Smooth muscle cell (in vitro differentiated cells): Measurements from ENCODE around the gene TOP2A. TPM values are rescaled to one million over a fixed set of nuclear protein-coding genes. Genes with fewer than 3 reads are reported as not detected.
A peak's percentile ranks its signal among the peaks of the same experiment; 100 is the strongest.

ENCODE experiments used
- DNase-seq: peaks from one replicate; lab custom pipeline; 2025; ENCODE audit not compliant: unreplicated experiment; lab: John Stamatoyannopoulos, UW
- H2AFZ ChIP-seq: fragments of 200-600 bp; sonication (generic); 2 replicates; pipeline ENCODE4 v1.6.0; 2016; ENCODE audit warnings: antibody characterized with exemption, low read depth, mild to moderate bottlenecking
- H3F3A ChIP-seq: fragments of 200-600 bp; sonication (generic); 2 replicates; pipeline ENCODE4 v1.6.0; 2017; ENCODE audit warnings: antibody characterized with exemption, low read depth
- H3K27ac ChIP-seq: fragments of 200-600 bp; sonication (generic); 2 replicates; pipeline ENCODE4 v1.5.1; 2016; ENCODE audit warnings: low read depth, mild to moderate bottlenecking
- H3K27me3 ChIP-seq: fragments of 200-600 bp; sonication (generic); 2 replicates; pipeline ENCODE4 v1.6.1; 2016; ENCODE audit warnings: low read depth, mild to moderate bottlenecking
- H3K36me3 ChIP-seq: fragments of 200-600 bp; sonication (generic); 2 replicates; pipeline ENCODE4 v1.5.1; 2016; ENCODE audit warnings: low read depth
- H3K4me1 ChIP-seq: fragments of 200-600 bp; sonication (generic); 2 replicates; pipeline ENCODE4 v1.5.1; 2016; ENCODE audit warnings: low read depth
- H3K4me2 ChIP-seq: fragments of 200-600 bp; sonication (generic); 2 replicates; pipeline ENCODE4 v1.6.0; 2016; ENCODE audit warnings: mild to moderate bottlenecking
- H3K4me3 ChIP-seq: fragments of 200-600 bp; sonication (generic); 2 replicates; pipeline ENCODE4 v1.5.1; 2016; ENCODE audit warnings: mild to moderate bottlenecking
- H3K79me2 ChIP-seq: fragments of 200-600 bp; sonication (generic); 2 replicates; pipeline ENCODE4 v1.6.0; 2016; ENCODE audit warnings: low read depth, mild to moderate bottlenecking
- H3K9ac ChIP-seq: fragments of 200-600 bp; sonication (generic); 2 replicates; pipeline ENCODE4 v1.6.0; 2016; ENCODE audit warnings: low read depth
- H3K9me3 ChIP-seq: fragments of 200-600 bp; sonication (generic); replicated peaks from 2 replicates; pipeline ENCODE4 v1.5.1; 2016; ENCODE audit warnings: low read depth
- H4K20me1 ChIP-seq: fragments of 200-600 bp; sonication (generic); 2 replicates; pipeline ENCODE4 v1.6.0; 2016; ENCODE audit warnings: low read depth
- WGBS: methylation state at CpG from one replicate; pipeline ENCODE4 v1.1.7; 2016; ENCODE audit warnings: low lambda C conversion rate; 5-methylcytosine and 5-hydroxymethylcytosine counted together
- polyA plus RNA-seq: library from polyadenylated mRNA; unstranded; fragments of >200 nt; fragmentation: Nextera tagmentation; extraction: Ambion mirVana; gene quantifications from 2 replicates; pipeline ENCODE4 v1.2.1, GENCODE V29; 2016
- total RNA-seq: library from RNA; depleted of rRNA; stranded (reverse); fragments of >200 nt; gene quantifications from 2 replicates; pipeline ENCODE4 v1.2.3, GENCODE V29; 2014
- TF ChIP-seq, protein P1 (sequence below): fragments of 200-600 bp; sonication (generic); IDR thresholded peaks from 2 replicates; pipeline ENCODE4 v1.5.1; 2017; ENCODE audit warnings: borderline replicate concordance, mild to moderate bottlenecking, antibody characterized with exemption; ENCODE audit not compliant: insufficient read depth, poor library complexity, severe bottlenecking

The TOP2A gene
- total and polyA plus RNA-seq, 2 experiments from 2014 or later = 26.2 to 45.5 TPM

DNA sequence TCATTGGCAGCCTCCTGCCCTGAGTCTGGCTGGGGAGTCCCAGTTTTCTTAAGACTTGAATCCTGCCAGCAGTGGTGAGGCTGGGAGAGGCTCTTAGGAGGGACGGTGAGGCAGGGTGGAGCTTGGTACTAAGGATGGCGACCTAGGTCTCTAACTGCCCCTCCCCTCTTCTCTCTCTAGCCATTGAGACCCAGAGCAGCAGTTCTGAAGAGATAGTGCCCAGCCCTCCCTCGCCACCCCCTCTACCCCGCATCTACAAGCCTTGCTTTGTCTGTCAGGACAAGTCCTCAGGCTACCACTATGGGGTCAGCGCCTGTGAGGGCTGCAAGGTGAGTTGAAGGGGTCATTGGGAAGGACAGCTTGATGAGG, 69.6 kb downstream of the TOP2A start:
- Histone ChIP-seq H3K4me1 (peaks cover 65% of the 10 kb centered on the region), H3K36me3 (no peaks in the 10 kb centered on the region), H3F3A (peaks cover 3% of the 10 kb centered on the region), H3K79me2 (peaks cover 54% of the 10 kb centered on the region), H3K27me3 (no peaks in the 10 kb centered on the region), H3K4me2 (no peak overlapping the region), H4K20me1 (peaks cover 75% of the 10 kb centered on the region), H3K9ac (no peak overlapping the region), H3K27ac (no peak overlapping the region), H2AFZ (no peak overlapping the region), H3K4me3 (no peak overlapping the region), H3K9me3 (no peaks in the 10 kb centered on the region)
- TF ChIP-seq, protein P1, sequence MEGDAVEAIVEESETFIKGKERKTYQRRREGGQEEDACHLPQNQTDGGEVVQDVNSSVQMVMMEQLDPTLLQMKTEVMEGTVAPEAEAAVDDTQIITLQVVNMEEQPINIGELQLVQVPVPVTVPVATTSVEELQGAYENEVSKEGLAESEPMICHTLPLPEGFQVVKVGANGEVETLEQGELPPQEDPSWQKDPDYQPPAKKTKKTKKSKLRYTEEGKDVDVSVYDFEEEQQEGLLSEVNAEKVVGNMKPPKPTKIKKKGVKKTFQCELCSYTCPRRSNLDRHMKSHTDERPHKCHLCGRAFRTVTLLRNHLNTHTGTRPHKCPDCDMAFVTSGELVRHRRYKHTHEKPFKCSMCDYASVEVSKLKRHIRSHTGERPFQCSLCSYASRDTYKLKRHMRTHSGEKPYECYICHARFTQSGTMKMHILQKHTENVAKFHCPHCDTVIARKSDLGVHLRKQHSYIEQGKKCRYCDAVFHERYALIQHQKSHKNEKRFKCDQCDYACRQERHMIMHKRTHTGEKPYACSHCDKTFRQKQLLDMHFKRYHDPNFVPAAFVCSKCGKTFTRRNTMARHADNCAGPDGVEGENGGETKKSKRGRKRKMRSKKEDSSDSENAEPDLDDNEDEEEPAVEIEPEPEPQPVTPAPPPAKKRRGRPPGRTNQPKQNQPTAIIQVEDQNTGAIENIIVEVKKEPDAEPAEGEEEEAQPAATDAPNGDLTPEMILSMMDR = no peak
- no peak for DNase-seq
- WGBS = 70% methylated on average over 5 of the region's 5 CpGs

DNA sequence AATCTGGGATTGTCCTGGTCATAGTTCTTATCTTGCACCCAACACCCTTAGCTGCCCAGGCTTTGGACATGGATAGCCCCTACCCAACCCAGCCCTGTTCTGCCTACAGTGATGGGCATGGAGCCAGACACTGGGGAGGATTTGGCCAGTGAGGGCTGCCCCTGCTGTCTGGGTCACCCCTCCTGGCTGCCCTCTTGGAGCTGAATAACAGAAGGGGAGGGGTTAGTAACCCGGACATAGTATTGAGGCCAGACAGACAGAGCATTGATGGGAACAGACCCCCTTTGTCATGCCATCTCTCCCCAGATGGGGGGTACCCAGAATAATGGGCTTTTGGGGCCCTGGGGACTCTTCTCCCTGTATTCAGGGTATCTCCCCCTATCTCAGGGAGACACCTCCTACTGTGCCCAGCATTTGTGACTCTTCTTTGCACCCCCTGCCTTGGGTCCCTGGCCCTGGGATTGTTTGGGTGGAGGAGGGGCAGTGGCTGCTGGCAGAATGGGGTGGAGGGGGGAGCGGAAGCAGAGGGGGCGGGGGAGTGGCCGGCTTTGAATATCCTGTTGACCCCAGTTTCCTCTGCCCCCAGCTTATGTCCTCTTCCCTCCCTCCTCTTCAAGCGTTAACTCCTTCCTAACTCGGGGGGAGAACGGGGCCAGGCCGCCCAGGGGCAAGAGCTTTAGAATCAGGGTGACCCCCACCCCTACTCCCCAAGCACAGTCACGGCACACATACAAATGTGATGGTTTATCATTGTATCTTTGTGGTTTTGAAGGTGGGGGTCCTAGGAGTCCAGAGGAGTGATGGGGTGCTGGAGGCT, 70.2 kb downstream of the TOP2A start:
- TF ChIP-seq, protein P1 = no peak
- peaks cover 78% of the 10 kb centered on the region for H4K20me1 ChIP-seq
- H3K79me2 ChIP-seq = peaks cover 60% of the 10 kb centered on the region
- no peaks in the 10 kb centered on the region for H3K9me3 ChIP-seq
- peaks cover 71% of the 10 kb centered on the region for H3K4me1 ChIP-seq
- no peak overlapping the region for H3K9ac ChIP-seq
- 58% methylated on average over 8 of the region's 9 CpGs for WGBS
- no peak overlapping the region for H3K4me2 ChIP-seq
- no peak overlapping the region for H2AFZ ChIP-seq
- H3K27me3 ChIP-seq = no peaks in the 10 kb centered on the region
- H3K27ac ChIP-seq = no peak overlapping the region
- no peaks in the 10 kb centered on the region for H3K36me3 ChIP-seq
- no peak overlapping the region for H3K4me3 ChIP-seq
- H3F3A ChIP-seq = peaks cover 8% of the 10 kb centered on the region
- no peak for DNase-seq

DNA sequence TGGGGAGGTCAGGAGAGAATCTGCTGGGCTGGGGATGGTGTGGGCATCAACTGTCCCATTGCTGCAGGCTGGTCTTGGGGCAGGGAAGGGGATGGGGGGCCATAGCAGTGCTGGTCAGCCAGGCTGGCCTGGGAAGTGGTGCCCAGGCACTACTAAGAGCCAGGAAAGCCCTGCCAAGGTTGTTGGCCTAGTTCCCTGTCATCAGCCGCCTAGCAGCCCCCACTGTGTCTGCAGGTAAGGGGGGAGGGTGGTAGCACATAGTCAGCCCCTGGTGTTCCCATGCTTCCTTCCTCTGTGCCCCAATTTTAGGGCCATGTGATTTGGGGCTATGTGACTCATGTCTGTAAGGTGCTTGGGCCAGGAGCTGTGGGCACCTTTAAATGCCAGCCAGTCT, 70.9 kb downstream of the TOP2A start:
- Histone ChIP-seq H3K36me3 (no peaks in the 10 kb centered on the region), H3K4me1 (peaks cover 76% of the 10 kb centered on the region), H3K4me3 (no peak overlapping the region), H4K20me1 (peaks cover 78% of the 10 kb centered on the region), H3K79me2 (peaks cover 65% of the 10 kb centered on the region), H2AFZ (no peak overlapping the region), H3K4me2 (peak overlapping the region; percentile 99), H3K27ac (peak overlapping the region; percentile 89), H3K27me3 (no peaks in the 10 kb centered on the region), H3K9ac (peak overlapping the region; percentile 17), H3F3A (peaks cover 8% of the 10 kb centered on the region), H3K9me3 (no peaks in the 10 kb centered on the region)
- 69% methylated on average over 1 of the region's 1 CpG for WGBS
- DNase-seq = no peak
- TF ChIP-seq, protein P1 = no peak
